Panc1 (cell line): ENCODE data around the gene SPTBN4. TPM values are rescaled to one million over a fixed set of nuclear protein-coding genes. Genes with fewer than 3 reads are reported as not detected.

ENCODE experiments used
- ATAC-seq: fragments of 200-7000 bp; cut with Tn5 transposase; 2 replicates; pipeline ENCODE4 v1.9.1; 2020; ENCODE audit warnings: mild to moderate bottlenecking, moderate library complexity
- BruUV-seq: library from RNA; stranded (reverse); fragments of 400-500 nt; replicated peaks from 2 replicates; lab custom pipeline; 2021; lab: Mats Ljungman, UMichigan
- CTCF ChIA-PET: fragments of 300-600 bp; sonication (Branson Sonifier 250); formaldehyde crosslinking; loops from one replicate; lab custom pipeline; 2022; ENCODE audit warnings: antibody characterized with exemption; lab: Charles Lee
- POLR2A ChIA-PET: fragments of 300-600 bp; sonication (Branson Sonifier 250); formaldehyde crosslinking; loops from one replicate; lab custom pipeline; 2022; ENCODE audit warnings: antibody characterized with exemption; lab: Charles Lee
- DNase-seq: peaks from one replicate; pipeline ENCODE4 v3.0.0-alpha.2; 2010; ENCODE audit warnings: low read depth, low spot score
- H3K27ac ChIP-seq: 2 replicates; pipeline ENCODE4 v1.5.1; 2011; ENCODE audit warnings: mild to moderate bottlenecking, low read length, inconsistent platforms
- H3K27me3 ChIP-seq: fragments of 200-500 bp; sonication (Bioruptor generic); 2 replicates; pipeline ENCODE4 v1.6.0; 2014; ENCODE audit warnings: low read length, inconsistent platforms; ENCODE audit not compliant: control insufficient read depth, insufficient read depth
- H3K36me3 ChIP-seq: fragments of 200-500 bp; sonication (Bioruptor generic); 2 replicates; pipeline ENCODE4 v1.5.1; 2014; ENCODE audit warnings: inconsistent platforms, mild to moderate bottlenecking, low read length, moderate library complexity; ENCODE audit not compliant: control insufficient read depth, insufficient read depth
- H3K4me1 ChIP-seq: 2 replicates; pipeline ENCODE4 v1.5.1; 2011; ENCODE audit warnings: inconsistent platforms, mild to moderate bottlenecking, low read length, moderate library complexity; ENCODE audit not compliant: control insufficient read depth, insufficient read depth
- H3K4me3 ChIP-seq, 2 experiments: 2 replicates each; pipeline ENCODE4 v1.5.1; 2011 to 2012; ENCODE audit warnings: low read depth in 2 of 2, low read length in 2 of 2, mild to moderate bottlenecking in 2 of 2, inconsistent platforms in 1 of 2, moderate library complexity in 1 of 2
- H3K9me3 ChIP-seq: fragments of 200-500 bp; sonication (Bioruptor generic); 2 replicates; pipeline ENCODE4 v1.5.1; 2014; ENCODE audit warnings: low read depth, mild to moderate bottlenecking, inconsistent platforms, low read length, moderate library complexity; ENCODE audit not compliant: control insufficient read depth, insufficient read depth
- POLR2AphosphoS5 ChIP-seq: IDR thresholded peaks from 2 replicates; pipeline ENCODE4 v1.6.1; 2012; ENCODE audit warnings: mild to moderate bottlenecking, low read depth, low read length, moderate library complexity
- SIN3A ChIP-seq: IDR thresholded peaks from 2 replicates; pipeline ENCODE4 v1.6.1; 2012; ENCODE audit warnings: low read depth, mild to moderate bottlenecking, low read length, moderate library complexity, borderline replicate concordance; ENCODE audit not compliant: insufficient read depth
- TCF7L2 ChIP-seq: IDR thresholded peaks from 2 replicates; pipeline ENCODE4 v1.6.1; 2011; ENCODE audit warnings: mild to moderate bottlenecking, low read depth, low read length, inconsistent platforms
- in situ Hi-C: cut with HindIII; loops from 2 replicates; pipeline ENCODE4 v1.10.0; 2016; ENCODE audit warnings: low sequenced_read_pairs, low pct_unique_long_range_greater_than_20kb
- intact Hi-C: fragments of 100-400 bp; cut with micrococcal nuclease; formaldehyde crosslinking; loops from one replicate; pipeline ENCODE4 v1.10.0; 2022; ENCODE audit not compliant: unreplicated experiment
- total RNA-seq: library from RNA; stranded (reverse); gene quantifications from one replicate; pipeline ENCODE4 v1.2.1, GENCODE V29; 2021; ENCODE audit not compliant: unreplicated experiment
- TF ChIP-seq, protein P1 (sequence below), 2 experiments: IDR thresholded peaks; 2 replicates each; pipeline ENCODE4 v1.6.1; 2011 to 2012; ENCODE audit warnings: low read depth in 2 of 2, control low read depth in 1 of 2, low read length in 1 of 2, mild to moderate bottlenecking in 1 of 2, moderate library complexity in 1 of 2; ENCODE audit not compliant: insufficient read depth in 1 of 2
- TF ChIP-seq, protein P2 (sequence below): fragments of 450-650 bp; IDR thresholded peaks from 2 replicates; pipeline ENCODE4 v1.5.1; 2017; ENCODE audit warnings: mild to moderate bottlenecking

Gene SPTBN4
- total RNA-seq, 1 experiment from 2014 or later, result 1.2 TPM

DNA sequence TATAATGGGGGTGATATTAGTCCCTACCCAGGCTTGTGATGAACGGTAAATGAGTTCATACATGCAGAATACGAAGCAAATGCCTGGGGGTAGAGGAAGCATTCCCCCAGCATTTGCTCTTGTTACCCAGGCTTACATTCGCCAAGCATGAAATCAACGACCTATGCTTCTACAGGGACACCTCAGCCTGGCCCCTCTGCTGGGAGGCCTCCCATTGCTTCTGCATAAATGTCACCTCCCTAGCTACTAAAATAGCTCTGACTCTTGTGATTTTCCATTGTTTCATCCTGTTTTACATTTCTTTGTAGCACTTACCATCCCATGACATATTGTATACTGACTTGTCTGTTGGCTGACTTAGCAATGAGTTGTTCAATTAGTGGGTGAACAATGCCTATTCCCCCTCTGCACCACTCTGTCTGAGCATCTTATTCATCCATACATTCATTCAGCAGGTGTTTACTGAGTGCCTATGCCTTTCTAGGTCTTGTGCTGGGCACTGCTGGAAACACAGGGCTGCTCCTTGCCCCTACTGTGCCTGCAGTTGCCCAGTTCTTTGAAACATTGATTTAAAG, 47.0 kb downstream of the SPTBN4 start:
- ChIA-PET CTCF (no interaction called here), POLR2A (no interaction called here)
- no peak for ATAC-seq

DNA sequence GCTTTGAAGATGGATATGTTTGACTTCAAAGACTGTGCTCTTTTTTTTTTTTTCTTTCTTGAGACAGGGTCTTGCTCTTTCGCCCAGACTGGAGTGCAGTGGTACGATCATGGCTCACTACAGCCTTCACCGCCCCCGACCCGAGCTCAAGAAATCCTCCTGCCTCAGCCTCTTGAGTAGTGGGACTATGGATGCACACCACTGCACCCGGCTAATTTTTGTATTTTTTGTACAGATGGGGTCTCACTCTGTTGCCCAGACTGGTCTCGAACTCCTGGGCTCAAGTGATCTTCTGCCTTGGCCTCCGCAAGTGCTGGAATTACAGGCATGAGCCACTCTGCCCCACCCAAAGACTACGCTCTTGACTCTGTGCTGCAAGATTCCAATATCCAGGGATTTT, 50.4 kb downstream of the SPTBN4 start:
- BruUV-seq, result no TSS peak
- Histone ChIP-seq H3K27ac (no peak overlapping the region), H3K36me3 (no peaks in the 10 kb centered on the region), H3K4me3 (no peak overlapping the region), H3K27me3 (peaks cover 2% of the 10 kb centered on the region; the same call in 1 of the 2 replicates), H3K4me1 (0 out of 2 replicates have a peak, but pooled peaks cover 4% of the 10 kb centered on the region), H3K9me3 (no peaks in the 10 kb centered on the region)
- ChIA-PET POLR2A (no interaction called here), CTCF (no interaction called here)
- TF ChIP-seq, protein P1, sequence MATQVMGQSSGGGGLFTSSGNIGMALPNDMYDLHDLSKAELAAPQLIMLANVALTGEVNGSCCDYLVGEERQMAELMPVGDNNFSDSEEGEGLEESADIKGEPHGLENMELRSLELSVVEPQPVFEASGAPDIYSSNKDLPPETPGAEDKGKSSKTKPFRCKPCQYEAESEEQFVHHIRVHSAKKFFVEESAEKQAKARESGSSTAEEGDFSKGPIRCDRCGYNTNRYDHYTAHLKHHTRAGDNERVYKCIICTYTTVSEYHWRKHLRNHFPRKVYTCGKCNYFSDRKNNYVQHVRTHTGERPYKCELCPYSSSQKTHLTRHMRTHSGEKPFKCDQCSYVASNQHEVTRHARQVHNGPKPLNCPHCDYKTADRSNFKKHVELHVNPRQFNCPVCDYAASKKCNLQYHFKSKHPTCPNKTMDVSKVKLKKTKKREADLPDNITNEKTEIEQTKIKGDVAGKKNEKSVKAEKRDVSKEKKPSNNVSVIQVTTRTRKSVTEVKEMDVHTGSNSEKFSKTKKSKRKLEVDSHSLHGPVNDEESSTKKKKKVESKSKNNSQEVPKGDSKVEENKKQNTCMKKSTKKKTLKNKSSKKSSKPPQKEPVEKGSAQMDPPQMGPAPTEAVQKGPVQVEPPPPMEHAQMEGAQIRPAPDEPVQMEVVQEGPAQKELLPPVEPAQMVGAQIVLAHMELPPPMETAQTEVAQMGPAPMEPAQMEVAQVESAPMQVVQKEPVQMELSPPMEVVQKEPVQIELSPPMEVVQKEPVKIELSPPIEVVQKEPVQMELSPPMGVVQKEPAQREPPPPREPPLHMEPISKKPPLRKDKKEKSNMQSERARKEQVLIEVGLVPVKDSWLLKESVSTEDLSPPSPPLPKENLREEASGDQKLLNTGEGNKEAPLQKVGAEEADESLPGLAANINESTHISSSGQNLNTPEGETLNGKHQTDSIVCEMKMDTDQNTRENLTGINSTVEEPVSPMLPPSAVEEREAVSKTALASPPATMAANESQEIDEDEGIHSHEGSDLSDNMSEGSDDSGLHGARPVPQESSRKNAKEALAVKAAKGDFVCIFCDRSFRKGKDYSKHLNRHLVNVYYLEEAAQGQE (IDR thresholded peaks at IDR 0.05; ENCODE audit: insufficient read depth in 1 of 2, low read depth in 2 of 2, low read length in 1 of 2), result no peak
- intact Hi-C loops, result no loop called here
- ATAC-seq (no peak), DNase-seq (no peak)
- in situ Hi-C loops, result no loop called here

More for the DNA sequence above, 47.0 kb downstream of the SPTBN4 start:
- DNase-seq, result no peak
- intact Hi-C loops, result no loop called here
- no peak overlapping the region for H3K4me3 ChIP-seq
- peaks cover 2% of the 10 kb centered on the region; the same call in 1 of the 2 replicates for H3K27me3 ChIP-seq
- in situ Hi-C loops, result no loop called here
- no peak for TF ChIP-seq TCF7L2
- TF ChIP-seq, protein P1 (IDR thresholded peaks at IDR 0.05; ENCODE audit: insufficient read depth in 1 of 2, low read depth in 2 of 2, low read length in 1 of 2), result no peak
- TF ChIP-seq SIN3A, result no peak
- no peak for TF ChIP-seq POLR2AphosphoS5
- TF ChIP-seq, protein P2, sequence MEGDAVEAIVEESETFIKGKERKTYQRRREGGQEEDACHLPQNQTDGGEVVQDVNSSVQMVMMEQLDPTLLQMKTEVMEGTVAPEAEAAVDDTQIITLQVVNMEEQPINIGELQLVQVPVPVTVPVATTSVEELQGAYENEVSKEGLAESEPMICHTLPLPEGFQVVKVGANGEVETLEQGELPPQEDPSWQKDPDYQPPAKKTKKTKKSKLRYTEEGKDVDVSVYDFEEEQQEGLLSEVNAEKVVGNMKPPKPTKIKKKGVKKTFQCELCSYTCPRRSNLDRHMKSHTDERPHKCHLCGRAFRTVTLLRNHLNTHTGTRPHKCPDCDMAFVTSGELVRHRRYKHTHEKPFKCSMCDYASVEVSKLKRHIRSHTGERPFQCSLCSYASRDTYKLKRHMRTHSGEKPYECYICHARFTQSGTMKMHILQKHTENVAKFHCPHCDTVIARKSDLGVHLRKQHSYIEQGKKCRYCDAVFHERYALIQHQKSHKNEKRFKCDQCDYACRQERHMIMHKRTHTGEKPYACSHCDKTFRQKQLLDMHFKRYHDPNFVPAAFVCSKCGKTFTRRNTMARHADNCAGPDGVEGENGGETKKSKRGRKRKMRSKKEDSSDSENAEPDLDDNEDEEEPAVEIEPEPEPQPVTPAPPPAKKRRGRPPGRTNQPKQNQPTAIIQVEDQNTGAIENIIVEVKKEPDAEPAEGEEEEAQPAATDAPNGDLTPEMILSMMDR, result no peak
- H3K27ac ChIP-seq, result no peak overlapping the region
- BruUV-seq, result no TSS peak
- no peaks in the 10 kb centered on the region for H3K9me3 ChIP-seq
- no peaks in the 10 kb centered on the region for H3K36me3 ChIP-seq
- H3K4me1 ChIP-seq, result no peaks in the 10 kb centered on the region
